HG02759 (cell line): ENCODE results near the gene FYN.

ENCODE experiments used
- ATAC-seq: cut with Tn5 transposase; IDR thresholded peaks from one replicate; pipeline ENCODE4 v1.9.1; 2021; ENCODE audit warnings: mild to moderate bottlenecking, moderate library complexity; ENCODE audit not compliant: unreplicated experiment

The FYN gene

GRCh38 chr6:111854683-111855082 is 18.6 kb downstream of the FYN start:
- ATAC-seq = no peak

GRCh38 chr6:111852725-111853124 is 20.5 kb downstream of the FYN start:
- ATAC-seq = no peak

GRCh38 chr6:111850295-111850937 is 22.8 kb downstream of the FYN start:
- peak; percentile 47 for ATAC-seq

GRCh38 chr6:111849298-111849697 is 24.0 kb downstream of the FYN start:
- ATAC-seq = no peak

- no peak for ATAC-seq
These were observed 24.9 kb downstream of the FYN start for GRCh38 chr6:111848262-111848812.

GRCh38 chr6:111846492-111847409 is 26.5 kb downstream of the FYN start:
- no peak for ATAC-seq

- ATAC-seq = no peak
These were observed 27.2 kb downstream of the FYN start for GRCh38 chr6:111846066-111846465.

GRCh38 chr6:111845441-111845871 is 27.8 kb downstream of the FYN start:
- peak; percentile 58 for ATAC-seq

- peak; percentile 16 for ATAC-seq
These were observed 28.3 kb downstream of the FYN start for GRCh38 chr6:111844921-111845320.

GRCh38 chr6:111844376-111844775 is 28.9 kb downstream of the FYN start:
- peak; percentile 47 for ATAC-seq

GRCh38 chr6:111843347-111844147 is 29.7 kb downstream of the FYN start:
- peak; percentile 32 for ATAC-seq

GRCh38 chr6:111842891-111843290 is 30.4 kb downstream of the FYN start:
- ATAC-seq = no peak

- no peak for ATAC-seq
These were observed 30.9 kb downstream of the FYN start for GRCh38 chr6:111842271-111842822.

- ATAC-seq = no peak
These were observed 31.4 kb downstream of the FYN start for GRCh38 chr6:111841822-111842221.

- ATAC-seq = no peak
These were observed 32.4 kb downstream of the FYN start for GRCh38 chr6:111840803-111841202.

- ATAC-seq = no peak
These were observed 34.3 kb downstream of the FYN start for GRCh38 chr6:111838749-111839484.

GRCh38 chr6:111837641-111838500 is 35.4 kb downstream of the FYN start:
- ATAC-seq = peak; percentile 77

GRCh38 chr6:111837007-111837406 is 36.2 kb downstream of the FYN start:
- ATAC-seq = no peak

GRCh38 chr6:111835807-111836206 is 37.4 kb downstream of the FYN start:
- no peak for ATAC-seq
